Fibroblast of skin of scalp (primary cell): Measurements from ENCODE around the gene RRP9.
"Not testable (repeated sequence)": the region's sequence is repeated elsewhere in the genome, so short reads cannot be mapped to it uniquely, and the experiment has no call there.

Experiments used
- DNase-seq: peaks from one replicate; pipeline ENCODE4 v3.0.0-alpha.2; 2013

The RRP9 gene

DNA sequence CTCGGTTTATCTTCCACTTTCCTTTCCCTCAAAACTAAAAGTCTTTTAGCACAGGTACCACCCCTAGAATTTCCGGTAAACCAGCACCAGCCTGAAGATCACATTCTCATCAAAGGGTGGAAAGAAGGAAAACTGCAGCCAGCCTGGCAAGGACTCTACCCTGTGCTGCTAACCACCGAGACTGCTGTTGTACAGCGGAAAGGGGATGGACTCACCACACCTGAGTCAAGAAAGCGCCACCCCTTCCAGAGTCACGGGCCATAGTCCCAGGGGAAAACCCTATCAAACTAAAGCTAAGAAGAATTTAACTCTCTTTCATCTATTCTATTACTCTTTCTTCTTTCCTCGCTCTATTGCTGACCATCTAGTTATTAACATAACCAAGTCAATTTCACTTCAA is 41.7 kb downstream of the RRP9 start:
- DNase-seq, result not testable (repeated sequence)

DNA sequence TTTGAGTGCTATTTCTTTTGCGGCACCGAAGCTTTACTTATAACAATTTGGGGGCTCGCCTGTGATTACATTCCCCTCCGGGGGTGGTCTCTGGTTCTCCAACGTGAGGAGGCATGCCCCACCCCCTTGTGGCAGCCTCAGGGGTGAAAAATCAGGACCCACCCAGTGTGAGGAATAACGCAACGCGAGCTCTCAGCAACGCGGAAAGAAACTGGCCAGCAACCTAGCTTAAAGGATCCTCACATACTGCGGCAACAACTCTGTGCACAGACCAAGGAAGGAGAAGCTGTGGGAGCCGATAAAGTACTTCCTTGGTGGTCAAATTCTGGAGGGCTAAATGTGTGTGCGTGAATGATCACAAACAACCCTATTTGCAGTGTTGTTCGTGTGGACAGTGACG is 44.3 kb downstream of the RRP9 start:
- DNase-seq, result no peak

DNA sequence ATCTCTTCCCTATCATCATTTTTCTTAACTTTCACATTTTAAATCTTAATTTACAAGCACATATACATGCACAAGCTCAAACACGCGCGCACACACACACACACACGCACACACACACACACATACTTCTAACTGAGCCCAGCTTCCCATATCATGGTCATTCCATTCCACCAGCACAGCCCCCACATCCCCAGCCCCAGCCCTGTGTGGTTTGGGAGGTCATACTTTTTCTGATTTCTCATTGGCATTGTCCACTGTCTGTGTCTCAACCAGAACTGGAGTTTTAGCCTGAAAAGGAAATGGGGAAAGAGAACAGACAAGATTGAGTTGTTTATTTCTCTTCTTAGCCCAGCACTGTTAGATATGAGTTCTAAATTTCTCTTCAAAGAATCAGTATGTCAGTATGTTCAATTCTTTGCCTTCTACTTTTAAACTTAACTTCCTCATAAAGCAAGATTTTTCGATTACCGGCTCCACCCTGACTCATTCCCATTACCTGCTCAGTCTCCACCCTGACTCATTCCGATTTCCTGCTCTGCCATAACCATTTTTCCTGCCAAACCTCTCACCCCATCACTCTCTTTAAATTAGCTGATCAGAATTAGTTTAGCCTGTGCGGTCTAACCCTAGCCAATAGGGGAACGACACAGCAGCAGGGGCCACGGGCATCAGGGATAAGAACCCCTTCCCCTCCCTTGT is 44.9 kb downstream of the RRP9 start:
- DNase-seq, result no peak

DNA sequence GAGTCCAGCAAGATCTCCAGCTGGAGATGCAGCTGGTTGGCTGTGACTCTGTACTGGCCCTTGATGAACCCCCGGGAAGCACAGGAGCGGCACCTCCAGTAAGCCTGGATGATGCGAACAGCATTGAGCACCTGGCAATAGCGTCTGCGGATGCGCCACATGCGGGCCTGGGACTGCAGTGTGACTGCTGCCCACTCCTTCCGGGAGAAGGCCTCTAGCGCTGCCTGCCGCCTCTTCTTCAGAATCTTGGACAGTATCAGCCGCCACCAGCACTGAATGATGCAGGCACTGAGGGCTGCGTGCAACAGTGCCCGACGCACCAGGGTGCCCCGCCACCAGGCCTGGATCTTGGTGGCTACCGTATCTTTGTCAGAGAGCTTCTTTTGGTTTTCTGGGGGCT is 46.8 kb downstream of the RRP9 start:
- DNase-seq, result no peak

DNA sequence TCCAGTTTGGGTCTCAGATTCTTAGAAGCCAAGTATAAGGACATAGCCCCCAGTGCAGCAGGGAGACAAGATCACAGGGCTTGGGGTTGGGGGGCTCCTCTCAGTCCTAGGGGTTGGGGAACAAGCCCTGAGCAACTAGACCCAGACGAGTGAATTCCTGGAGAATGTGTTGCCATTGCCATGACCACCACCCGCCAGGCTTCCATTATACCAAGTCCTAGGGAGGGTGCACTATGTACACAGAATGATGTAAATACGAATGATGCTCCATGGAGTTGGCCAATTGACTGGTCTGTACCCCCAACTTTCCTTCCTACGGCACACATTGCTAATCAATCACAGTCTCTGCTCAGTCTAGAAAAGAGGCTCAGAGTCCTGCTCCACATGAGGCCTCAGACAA is 47.3 kb downstream of the RRP9 start:
- DNase-seq, result no peak

DNA sequence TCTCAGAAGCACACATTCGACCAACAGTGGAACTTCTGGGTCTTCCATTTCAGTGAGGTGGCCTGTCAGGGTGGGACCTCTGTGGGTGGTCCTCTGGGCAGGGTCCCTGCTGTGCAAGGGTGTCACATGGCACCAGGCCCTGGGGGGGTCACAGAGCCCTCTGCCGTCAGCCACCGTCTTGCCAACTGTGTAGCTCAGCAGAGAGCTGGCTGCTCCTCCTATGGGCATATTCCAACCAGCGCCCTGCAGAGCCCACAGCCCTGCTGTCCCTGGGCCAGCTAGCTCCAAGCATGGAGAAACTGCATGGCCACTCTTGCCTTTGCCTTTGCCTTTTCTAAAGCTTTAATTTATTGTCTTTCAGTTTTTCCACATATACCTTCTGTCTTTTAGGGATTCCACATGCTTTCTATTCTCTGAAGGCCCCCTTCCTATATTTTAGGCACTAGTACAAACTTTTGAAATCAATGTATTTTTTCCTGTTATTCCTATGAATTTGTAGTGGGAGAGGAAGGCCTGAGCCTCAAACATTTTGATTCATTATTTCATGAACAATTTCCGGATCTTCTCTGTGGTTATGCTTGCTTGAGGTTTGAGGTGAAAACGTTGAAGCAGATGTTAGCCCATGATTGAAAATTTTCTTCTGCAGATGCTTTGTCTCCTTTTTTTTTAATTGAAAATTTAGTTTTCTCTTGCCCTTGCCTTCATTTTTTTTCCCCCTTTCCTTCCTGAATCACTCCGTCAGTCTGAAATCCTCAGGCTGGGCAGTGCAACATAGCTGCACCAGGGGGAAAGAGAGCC is 50.3 kb downstream of the RRP9 start:
- DNase-seq, result no peak

DNA sequence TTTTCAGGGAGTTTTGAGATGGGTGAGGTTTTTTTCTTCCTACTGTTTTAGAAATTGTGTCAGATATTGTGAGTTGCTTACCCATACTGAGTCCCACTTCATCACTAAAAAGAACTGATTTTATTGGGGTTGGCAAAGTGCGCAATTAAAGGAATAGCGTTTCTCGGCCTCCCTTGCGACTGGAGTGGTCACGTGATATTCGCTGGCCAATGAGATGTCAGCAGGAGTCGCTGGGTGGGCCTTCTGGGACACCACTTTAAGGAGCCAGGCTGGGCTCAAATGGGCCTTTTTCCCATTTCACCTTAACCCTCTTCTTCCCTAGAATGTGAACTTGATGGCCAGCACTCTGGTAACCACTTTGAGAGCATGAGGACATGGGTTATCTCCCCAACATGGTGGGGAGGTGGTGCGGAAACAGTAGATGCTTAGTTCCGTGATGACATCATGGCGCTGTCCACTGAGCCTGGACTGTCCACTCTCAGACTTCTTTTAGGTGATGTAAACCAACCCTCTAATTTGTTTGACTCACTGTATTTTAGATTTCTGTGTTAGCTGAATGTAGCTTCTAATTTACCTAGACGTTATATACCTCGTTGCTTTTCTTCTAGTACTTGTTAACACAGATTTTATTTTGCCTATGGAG is 53.1 kb downstream of the RRP9 start:
- DNase-seq, result no peak

DNA sequence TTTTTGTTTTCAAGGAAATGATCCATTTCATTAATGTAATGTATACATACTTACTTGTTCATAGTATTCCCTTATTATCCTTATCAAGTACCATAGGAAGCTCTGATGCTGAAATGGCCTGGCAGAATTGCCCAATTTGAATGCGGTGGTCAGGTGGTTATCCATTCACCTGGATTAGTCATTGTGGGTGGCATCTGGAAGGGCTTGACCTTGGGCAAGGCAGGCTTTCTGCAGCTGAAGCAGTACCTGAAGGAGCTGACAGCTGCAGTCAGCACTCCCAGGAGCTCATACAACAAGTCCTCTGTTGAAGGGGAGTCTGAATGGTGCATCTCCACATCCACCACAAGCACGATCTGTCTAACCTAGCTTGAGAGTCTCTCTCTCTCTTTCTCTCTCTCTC is 54.1 kb downstream of the RRP9 start:
- DNase-seq, result no peak

DNA sequence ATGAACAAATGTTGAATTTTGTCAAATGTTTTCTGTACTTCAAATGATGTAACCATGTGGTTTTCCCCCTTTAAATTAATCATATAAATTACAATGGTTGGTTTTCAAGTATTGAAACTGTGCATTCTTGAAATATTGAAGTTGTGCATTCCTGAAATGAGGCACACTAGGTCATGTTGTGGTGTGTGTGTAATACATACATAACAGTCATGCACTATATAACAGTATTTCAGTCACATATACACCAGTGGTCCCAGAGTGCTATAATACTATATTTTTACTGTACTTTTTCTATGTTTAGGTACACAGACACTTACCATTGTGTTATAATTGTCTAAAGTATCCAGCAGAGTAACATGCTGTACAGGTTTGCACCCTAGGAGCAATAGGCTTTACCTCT is 55.3 kb downstream of the RRP9 start:
- no peak for DNase-seq
